Skeletal muscle tissue (tissue), 2 donors: ENCODE data around the gene OR2Y1. TPM values are rescaled to one million over a fixed set of nuclear protein-coding genes. Genes with fewer than 3 reads are reported as not detected.

Experiments used
- small RNA-seq: library from RNA; depleted of rRNA; stranded (forward); fragments of <200 nt; gene quantifications from one replicate; pipeline ENCODE3, GENCODE V24; 2014
- total RNA-seq: library from RNA; depleted of rRNA; stranded (reverse); fragments of >200 nt; gene quantifications from one replicate; pipeline ENCODE4 v1.2.3, GENCODE V29; 2014

Gene OR2Y1
- total RNA-seq, 1 donor from 2014 or later = not detected

Small RNA genes lying within 50 kb of the gene (small RNA-seq; reads per million reads assigned to genes)
- gene RNU1-17P = not detected

Other genes with a start within 250 kb of the OR2Y1 start
- 15.1 TPM for gene CNOT6, start 245.7 kb downstream of the OR2Y1 start, total RNA-seq
- 1.0 TPM for gene SCGB3A1, start 148.6 kb downstream of the OR2Y1 start, total RNA-seq
- gene FLT4, start 90.5 kb downstream of the OR2Y1 start, total RNA-seq = 8.4 TPM
- gene MGAT1, start 62.7 kb upstream of the OR2Y1 start, total RNA-seq = 38.1 TPM
- gene ZFP62, start 121.2 kb upstream of the OR2Y1 start, total RNA-seq = 16.2 TPM
- not detected for gene BTNL8, start 159.1 kb upstream of the OR2Y1 start, total RNA-seq
- gene BTNL3, start 248.8 kb upstream of the OR2Y1 start, total RNA-seq = not detected